Karpas-422 (cell line): ENCODE measurements around the gene MAPKBP1. TPM values are rescaled to one million over a fixed set of nuclear protein-coding genes. Genes with fewer than 3 reads are reported as not detected.

Experiments used
- DNase-seq: peaks from one replicate; pipeline ENCODE4 v3.0.0-alpha.2; 2015
- H2AFZ ChIP-seq: fragments of 200-600 bp; sonication (generic); 2 replicates; pipeline ENCODE4 v1.6.1; 2014; ENCODE audit warnings: antibody characterized with exemption, low read length, mixed read lengths
- H3K27ac ChIP-seq: fragments of 200-600 bp; sonication (generic); 2 replicates; pipeline ENCODE4 v1.5.1; 2014; ENCODE audit warnings: mild to moderate bottlenecking, low read length, moderate library complexity
- H3K27me3 ChIP-seq: fragments of 200-600 bp; sonication (generic); 2 replicates; pipeline ENCODE4 v1.6.1; 2014; ENCODE audit warnings: low read length, mixed read lengths
- H3K36me3 ChIP-seq: fragments of 200-600 bp; sonication (generic); 2 replicates; pipeline ENCODE4 v1.6.1; 2014; ENCODE audit warnings: low read length, mixed read lengths; ENCODE audit not compliant: insufficient read depth
- H3K4me1 ChIP-seq: fragments of 200-600 bp; sonication (generic); 2 replicates; pipeline ENCODE4 v1.6.1; 2014; ENCODE audit warnings: mild to moderate bottlenecking, low read length, mixed read lengths
- H3K4me2 ChIP-seq: fragments of 200-600 bp; sonication (generic); 2 replicates; pipeline ENCODE4 v1.6.1; 2014; ENCODE audit warnings: low read length, low read depth, mild to moderate bottlenecking; ENCODE audit not compliant: poor library complexity, severe bottlenecking
- H3K4me3 ChIP-seq: fragments of 200-600 bp; sonication (generic); 2 replicates; pipeline ENCODE4 v1.5.1; 2014; ENCODE audit warnings: mild to moderate bottlenecking, antibody characterized with exemption, low read length, mixed read lengths
- H3K79me2 ChIP-seq: fragments of 200-600 bp; sonication (generic); 2 replicates; pipeline ENCODE4 v1.6.1; 2014; ENCODE audit warnings: mild to moderate bottlenecking, low read length, mixed read lengths
- H3K9ac ChIP-seq: fragments of 200-600 bp; sonication (generic); 2 replicates; pipeline ENCODE4 v1.6.0; 2014; ENCODE audit warnings: low read length
- H3K9me2 ChIP-seq: fragments of 200-600 bp; sonication (generic), shearing (Covaris generic); replicated peaks from 2 replicates; pipeline ENCODE4 v1.6.0; 2014; ENCODE audit warnings: mild to moderate bottlenecking, low read length, moderate library complexity; ENCODE audit not compliant: insufficient read depth
- H3K9me3 ChIP-seq: fragments of 300-700, 200-600 bp; sonication (generic); 2 replicates; pipeline ENCODE4 v1.6.1; 2014; ENCODE audit warnings: low read length, mixed read lengths
- H4K20me1 ChIP-seq: fragments of 200-600 bp; sonication (generic); 2 replicates; pipeline ENCODE4 v1.6.1; 2014; ENCODE audit warnings: mild to moderate bottlenecking, antibody characterized with exemption, low read length, low read depth; ENCODE audit not compliant: insufficient read depth
- total RNA-seq: library from RNA; depleted of rRNA; stranded (reverse); fragments of >200 nt; shearing (Covaris generic); gene quantifications from 2 replicates; pipeline ENCODE4 v1.2.3, GENCODE V29; 2014; ENCODE audit warnings: low replicate concordance

MAPKBP1 gene
- total RNA-seq, 1 experiment from 2014 or later = 17.8 TPM

- H3K4me3 ChIP-seq = no peak overlapping the region
- H4K20me1 ChIP-seq = no peaks in the 10 kb centered on the region
- DNase-seq = no peak
- peaks cover 3% of the 10 kb centered on the region for H3K79me2 ChIP-seq
- no peaks in the 10 kb centered on the region for H3K27me3 ChIP-seq
- H2AFZ ChIP-seq = no peak overlapping the region
- H3K4me1 ChIP-seq = peaks cover 21% of the 10 kb centered on the region
- H3K9ac ChIP-seq = no peak overlapping the region
- 0 out of 2 replicates have a peak, but pooled peaks cover 5% of the 10 kb centered on the region for H3K36me3 ChIP-seq
- no peaks in the 10 kb centered on the region for H3K9me3 ChIP-seq
- no peak overlapping the region for H3K27ac ChIP-seq
- H3K4me2 ChIP-seq = no peak overlapping the region
- H3K9me2 ChIP-seq = no peaks in the 10 kb centered on the region
Measured at GRCh38 chr15:41805711-41806110, 31.4 kb downstream of the MAPKBP1 start.

- Histone ChIP-seq H3K4me2 (no peak overlapping the region), H3K9ac (no peak overlapping the region), H3K36me3 (no peaks in the 10 kb centered on the region), H3K4me1 (peaks cover 26% of the 10 kb centered on the region), H4K20me1 (no peaks in the 10 kb centered on the region), H3K79me2 (no peaks in the 10 kb centered on the region; the same call in none of the 2 replicates), H3K9me3 (no peaks in the 10 kb centered on the region), H3K4me3 (no peak overlapping the region), H3K9me2 (no peaks in the 10 kb centered on the region), H3K27ac (no peak overlapping the region), H3K27me3 (no peaks in the 10 kb centered on the region), H2AFZ (no peak overlapping the region)
- DNase-seq = no peak
Measured at GRCh38 chr15:41806291-41807181, 32.3 kb downstream of the MAPKBP1 start.

- H3K36me3 ChIP-seq = no peaks in the 10 kb centered on the region
- no peak overlapping the region for H3K4me3 ChIP-seq
- H3K9me3 ChIP-seq = no peaks in the 10 kb centered on the region
- peak overlapping the region; percentile 36 for H3K27ac ChIP-seq
- peaks cover 26% of the 10 kb centered on the region for H3K4me1 ChIP-seq
- no peaks in the 10 kb centered on the region for H4K20me1 ChIP-seq
- no peak overlapping the region for H2AFZ ChIP-seq
- H3K79me2 ChIP-seq = no peaks in the 10 kb centered on the region; the same call in none of the 2 replicates
- no peaks in the 10 kb centered on the region for H3K27me3 ChIP-seq
- DNase-seq = no peak
- peak overlapping the region; percentile 28 for H3K4me2 ChIP-seq
- H3K9me2 ChIP-seq = no peaks in the 10 kb centered on the region
- peak overlapping the region; percentile 2; the same call in 1 of the 2 replicates for H3K9ac ChIP-seq
Measured at GRCh38 chr15:41809121-41809520, 34.8 kb downstream of the MAPKBP1 start.

GRCh38 chr15:41809526-41810220 is 35.4 kb downstream of the MAPKBP1 start:
- peak overlapping the region; percentile 36 for H3K27ac ChIP-seq
- H3K4me1 ChIP-seq = peaks cover 26% of the 10 kb centered on the region
- no peaks in the 10 kb centered on the region for H3K27me3 ChIP-seq
- no peaks in the 10 kb centered on the region for H3K9me2 ChIP-seq
- no peaks in the 10 kb centered on the region; the same call in none of the 2 replicates for H3K79me2 ChIP-seq
- H3K4me3 ChIP-seq = no peak overlapping the region
- H4K20me1 ChIP-seq = no peaks in the 10 kb centered on the region
- peak overlapping the region; percentile 2; the same call in 1 of the 2 replicates for H3K9ac ChIP-seq
- H3K36me3 ChIP-seq = no peaks in the 10 kb centered on the region
- peak; percentile 48 for DNase-seq
- H3K9me3 ChIP-seq = no peaks in the 10 kb centered on the region
- peak overlapping the region; percentile 28 for H3K4me2 ChIP-seq
- H2AFZ ChIP-seq = 0 out of 2 replicates have a peak overlapping the region, but pooled peaks have one; percentile 7

GRCh38 chr15:41810651-41811431 is 36.6 kb downstream of the MAPKBP1 start:
- no peaks in the 10 kb centered on the region for H3K9me2 ChIP-seq
- no peak overlapping the region for H2AFZ ChIP-seq
- H3K79me2 ChIP-seq = no peaks in the 10 kb centered on the region; the same call in 1 of the 2 replicates

GRCh38 chr15:41811432-41812195 is 37.3 kb downstream of the MAPKBP1 start:
- DNase-seq = peak; percentile 90
- no peak overlapping the region for H3K9ac ChIP-seq

More at GRCh38 chr15:41810651-41811431, 36.6 kb downstream of the MAPKBP1 start:
- Histone ChIP-seq H3K4me3 (no peak overlapping the region), H3K27me3 (no peaks in the 10 kb centered on the region), H3K4me1 (peaks cover 26% of the 10 kb centered on the region), H3K36me3 (no peaks in the 10 kb centered on the region), H4K20me1 (no peaks in the 10 kb centered on the region), H3K27ac (no peak overlapping the region; the same call in 1 of the 2 replicates), H3K9ac (no peak overlapping the region), H3K9me3 (no peaks in the 10 kb centered on the region), H3K4me2 (no peak overlapping the region)
- DNase-seq = peak; percentile 70

GRCh38 chr15:41812820-41813375 is 38.6 kb downstream of the MAPKBP1 start:
- H3K27ac ChIP-seq = no peak overlapping the region
- no peak overlapping the region for H3K9ac ChIP-seq
- H3K4me2 ChIP-seq = no peak overlapping the region
- peaks cover 26% of the 10 kb centered on the region for H3K4me1 ChIP-seq
- no peak overlapping the region for H3K4me3 ChIP-seq
- no peaks in the 10 kb centered on the region; the same call in 1 of the 2 replicates for H3K79me2 ChIP-seq
- no peaks in the 10 kb centered on the region for H3K27me3 ChIP-seq
- H3K9me3 ChIP-seq = no peaks in the 10 kb centered on the region
- DNase-seq = no peak
- no peaks in the 10 kb centered on the region for H4K20me1 ChIP-seq
- no peaks in the 10 kb centered on the region for H3K36me3 ChIP-seq
- H2AFZ ChIP-seq = no peak overlapping the region
- H3K9me2 ChIP-seq = no peaks in the 10 kb centered on the region

More at GRCh38 chr15:41811432-41812195, 37.3 kb downstream of the MAPKBP1 start:
- no peak overlapping the region for H3K4me2 ChIP-seq
- no peaks in the 10 kb centered on the region for H3K27me3 ChIP-seq
- H3K36me3 ChIP-seq = no peaks in the 10 kb centered on the region
- H2AFZ ChIP-seq = no peak overlapping the region
- no peak overlapping the region for H3K27ac ChIP-seq
- H4K20me1 ChIP-seq = no peaks in the 10 kb centered on the region
- peaks cover 26% of the 10 kb centered on the region for H3K4me1 ChIP-seq
- H3K79me2 ChIP-seq = no peaks in the 10 kb centered on the region; the same call in 1 of the 2 replicates
- H3K9me3 ChIP-seq = no peaks in the 10 kb centered on the region
- H3K4me3 ChIP-seq = no peak overlapping the region
- H3K9me2 ChIP-seq = no peaks in the 10 kb centered on the region
